Stimulated activated CD4-positive, alpha-beta T cell treated with anti-CD3 and anti-CD28 coated beads, Interleukin-1b, Interleukin-23, amount 100 ng/mL, for 1 hour (primary cell): ENCODE data around the gene PIGC.
"Not testable (repeated sequence)": the region's sequence is repeated elsewhere in the genome, so short reads cannot be mapped to it uniquely, and the experiment has no call there.

ENCODE experiments used
- DNase-seq, 2 donors: peaks; one replicate each; pipeline ENCODE4 v3.0.0-alpha.2; 2020; ENCODE audit warnings: low read depth in 2 of 2

PIGC gene

GRCh38 chr1:172466795-172467407 lies 23.0 kb upstream of the PIGC start:
- DNase-seq = no peak

- DNase-seq = no peak
Measured at GRCh38 chr1:172465617-172466016, 21.7 kb upstream of the PIGC start.

- DNase-seq = no peak
Measured at GRCh38 chr1:172460887-172461315, 17.0 kb upstream of the PIGC start.

GRCh38 chr1:172460177-172460576 lies 16.3 kb upstream of the PIGC start:
- DNase-seq = no peak

- no peak for DNase-seq
Measured at GRCh38 chr1:172457479-172458130, 13.7 kb upstream of the PIGC start.

- DNase-seq = no peak
Measured at GRCh38 chr1:172456344-172456769, 12.5 kb upstream of the PIGC start.

- DNase-seq = no peak
Measured at GRCh38 chr1:172455451-172455850, 11.6 kb upstream of the PIGC start.

- DNase-seq = no peak
Measured at GRCh38 chr1:172453607-172454006, 9.7 kb upstream of the PIGC start.

- DNase-seq = no peak
Measured at GRCh38 chr1:172453153-172453545, 9.3 kb upstream of the PIGC start.

- no peak for DNase-seq
Measured at GRCh38 chr1:172452536-172453152, 8.8 kb upstream of the PIGC start.

GRCh38 chr1:172451002-172451443 lies 7.2 kb upstream of the PIGC start:
- no peak for DNase-seq

- no peak for DNase-seq
Measured at GRCh38 chr1:172450524-172450885, 6.6 kb upstream of the PIGC start.

GRCh38 chr1:172449585-172450523 lies 6.0 kb upstream of the PIGC start:
- no peak for DNase-seq

GRCh38 chr1:172448995-172449584 lies 5.2 kb upstream of the PIGC start:
- DNase-seq = no peak

GRCh38 chr1:172447641-172448040 lies 3.8 kb upstream of the PIGC start:
- DNase-seq = no peak

GRCh38 chr1:172446547-172446946 lies 2.7 kb upstream of the PIGC start:
- DNase-seq = no peak

- no peak for DNase-seq
Measured at GRCh38 chr1:172442843-172443565, 865 bp downstream of the PIGC start.

GRCh38 chr1:172442404-172442803 lies 1.5 kb downstream of the PIGC start:
- DNase-seq = no peak

- not testable (repeated sequence) for DNase-seq
Measured at GRCh38 chr1:172437183-172437582, 6.7 kb downstream of the PIGC start.

GRCh38 chr1:172431721-172432192 lies 12.1 kb downstream of the PIGC start:
- no peak for DNase-seq

GRCh38 chr1:172431204-172431603 lies 12.7 kb downstream of the PIGC start:
- DNase-seq = no peak
